Measurements from ENCODE around the gene MYOZ3. TPM values are rescaled to one million over a fixed set of nuclear protein-coding genes. Genes with fewer than 3 reads are reported as not detected.
A peak's percentile ranks its signal among the peaks of the same experiment; 100 is the strongest.

The MYOZ3 gene
- total RNA-seq, 1 experiment from 2014 or later, result not detected

GRCh38 chr5:150651924-150652671 lies 9.0 kb upstream of the MYOZ3 start:
- Histone ChIP-seq H3K36me3 (ENCODE audit: control insufficient read depth, insufficient read depth, low read length) (no peaks in the 10 kb centered on the region), H3K27me3 (replicated peaks; ENCODE audit: control insufficient read depth, insufficient read depth, low read length) (no peaks in the 10 kb centered on the region), H3K9me3 (no peaks in the 10 kb centered on the region), H3K4me3 (ENCODE audit: low read depth, low read length) (no peak overlapping the region), H3K4me1 (peaks cover 1% of the 10 kb centered on the region; the same call in 1 of the 2 replicates)
- Mint-ChIP-seq H3K36me3 (ENCODE audit: insufficient read depth, unreplicated experiment) (peaks cover 29% of the 10 kb centered on the region), H3K27me3 (ENCODE audit: insufficient read depth, unreplicated experiment) (no peaks in the 10 kb centered on the region), H3K27ac (ENCODE audit: unreplicated experiment) (no peak overlapping the region), H3K9me3 (ENCODE audit: unreplicated experiment) (no peaks in the 10 kb centered on the region), H3K4me1 (ENCODE audit: low read depth, unreplicated experiment) (peaks cover 15% of the 10 kb centered on the region), H3K4me3 (ENCODE audit: unreplicated experiment) (no peak overlapping the region)
- no TSS peak for BruUV-seq (replicated peaks)
- peak in 1 of 2 experiments; percentile 3 for TF ChIP-seq CTCF (IDR thresholded peaks at IDR 0.05; ENCODE audit: insufficient read depth in 1 of 2, low read depth in 1 of 2, low read length in 1 of 2, severe bottlenecking in 1 of 2, unreplicated experiment in 1 of 2)
- ChIA-PET POLR2A (no interaction called here), CTCF (interaction anchor here (0.6 to 10.7 kb wide), 4 partner anchors 8 to 191 kb away, joined by 3 to 56 read pairs (median 4); no protein-coding TSS in a partner anchor)
- intact Hi-C loops (cut with micrococcal nuclease; ENCODE audit: unreplicated experiment), result no loop called here
- DNase-seq, result no peak

- Histone ChIP-seq H3K4me1 (peaks cover 4% of the 10 kb centered on the region; the same call in 1 of the 2 replicates), H3K4me3 (ENCODE audit: low read depth, low read length) (no peak overlapping the region), H3K36me3 (ENCODE audit: control insufficient read depth, insufficient read depth, low read length) (no peaks in the 10 kb centered on the region), H3K9me3 (no peaks in the 10 kb centered on the region), H3K27me3 (replicated peaks; ENCODE audit: control insufficient read depth, insufficient read depth, low read length) (no peaks in the 10 kb centered on the region)
- no peaks in the 10 kb centered on the region for H3K9me3 Mint-ChIP-seq (ENCODE audit: unreplicated experiment)
- ChIA-PET CTCF (interaction anchor here (0.6 to 10.7 kb wide), 6 partner anchors 9 to 202 kb away, joined by 3 to 56 read pairs (median 4); no protein-coding TSS in a partner anchor), POLR2A (no interaction called here)
- TF ChIP-seq CTCF (IDR thresholded peaks at IDR 0.05; ENCODE audit: insufficient read depth in 1 of 2, low read depth in 1 of 2, low read length in 1 of 2, severe bottlenecking in 1 of 2, unreplicated experiment in 1 of 2), result peak in 1 of 2 experiments; percentile 3
- H3K27ac Mint-ChIP-seq (ENCODE audit: unreplicated experiment), result no peak overlapping the region
- DNase-seq, result no peak
- H3K4me3 Mint-ChIP-seq (ENCODE audit: unreplicated experiment), result no peak overlapping the region
- intact Hi-C loops (cut with micrococcal nuclease; ENCODE audit: unreplicated experiment), result no loop called here
- no TSS peak for BruUV-seq (replicated peaks)
- no peaks in the 10 kb centered on the region for H3K27me3 Mint-ChIP-seq (ENCODE audit: insufficient read depth, unreplicated experiment)
- H3K36me3 Mint-ChIP-seq (ENCODE audit: insufficient read depth, unreplicated experiment), result peaks cover 25% of the 10 kb centered on the region
- H3K4me1 Mint-ChIP-seq (ENCODE audit: low read depth, unreplicated experiment), result peaks cover 17% of the 10 kb centered on the region
Measured at GRCh38 chr5:150653145-150653761, 7.8 kb upstream of the MYOZ3 start.

DNA sequence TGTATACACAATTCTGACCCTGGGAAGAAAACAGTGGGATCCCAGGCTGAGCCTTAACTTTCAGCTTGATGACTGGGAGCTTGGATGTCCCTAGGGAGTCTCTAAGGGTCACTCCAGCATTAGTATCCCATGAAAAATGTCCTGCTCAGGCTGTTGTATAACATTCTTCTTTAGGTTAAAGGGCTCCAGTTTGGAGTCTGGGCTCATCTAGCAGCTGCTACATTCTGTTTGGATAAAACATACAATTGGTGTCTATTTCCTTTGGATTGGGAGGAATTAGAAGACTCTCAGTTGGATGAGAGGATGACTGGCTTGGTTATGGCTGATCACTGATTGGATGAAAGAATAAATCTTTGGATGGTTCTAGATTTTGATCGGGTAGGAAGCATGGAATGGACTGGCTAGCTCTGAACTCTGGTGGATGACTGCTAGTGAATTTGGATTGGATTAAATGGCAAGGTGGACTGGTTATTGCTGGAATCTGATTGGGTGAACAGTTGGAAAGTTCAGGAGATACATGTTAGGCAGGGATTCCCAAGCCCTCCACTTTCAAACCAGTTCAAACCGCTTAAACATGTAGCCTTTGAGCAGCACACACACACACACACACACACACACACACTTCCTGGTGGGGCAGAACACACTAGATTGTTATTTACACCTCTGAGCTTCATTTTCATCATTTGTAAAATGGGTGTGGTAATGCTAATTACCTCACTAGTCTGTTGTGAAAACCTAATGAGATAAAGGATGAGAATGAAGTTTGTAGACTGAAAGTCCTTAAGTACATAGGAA lies 7.1 kb upstream of the MYOZ3 start:
- no peaks in the 10 kb centered on the region for H3K36me3 ChIP-seq (ENCODE audit: control insufficient read depth, insufficient read depth, low read length)
- BruUV-seq (replicated peaks), result no TSS peak
- no peak overlapping the region for H3K4me3 ChIP-seq (ENCODE audit: low read depth, low read length)
- H3K9me3 ChIP-seq, result no peaks in the 10 kb centered on the region
- DNase-seq, result no peak
- H3K27ac Mint-ChIP-seq (ENCODE audit: unreplicated experiment), result no peak overlapping the region
- H3K36me3 Mint-ChIP-seq (ENCODE audit: insufficient read depth, unreplicated experiment), result peaks cover 25% of the 10 kb centered on the region
- H3K4me3 Mint-ChIP-seq (ENCODE audit: unreplicated experiment), result no peak overlapping the region
- H3K9me3 Mint-ChIP-seq (ENCODE audit: unreplicated experiment), result no peaks in the 10 kb centered on the region
- H3K4me1 ChIP-seq, result peaks cover 4% of the 10 kb centered on the region; the same call in 1 of the 2 replicates
- TF ChIP-seq CTCF (IDR thresholded peaks at IDR 0.05; ENCODE audit: insufficient read depth in 1 of 2, low read depth in 1 of 2, low read length in 1 of 2, severe bottlenecking in 1 of 2, unreplicated experiment in 1 of 2), result no peak
- no peaks in the 10 kb centered on the region for H3K27me3 ChIP-seq (replicated peaks; ENCODE audit: control insufficient read depth, insufficient read depth, low read length)
- H3K27me3 Mint-ChIP-seq (ENCODE audit: insufficient read depth, unreplicated experiment), result no peaks in the 10 kb centered on the region
- ChIA-PET POLR2A (no interaction called here), CTCF (interaction anchor here (0.6 to 10.7 kb wide), 5 partner anchors 10 to 203 kb away, joined by 3 to 56 read pairs (median 4); no protein-coding TSS in a partner anchor)
- H3K4me1 Mint-ChIP-seq (ENCODE audit: low read depth, unreplicated experiment), result peaks cover 17% of the 10 kb centered on the region
- intact Hi-C loops (cut with micrococcal nuclease; ENCODE audit: unreplicated experiment), result no loop called here

Data from Caco-2 (cell line).